ENCODE measurements around the gene AADACL3. TPM values are rescaled to one million over a fixed set of nuclear protein-coding genes. Genes with fewer than 3 reads are reported as not detected.

The AADACL3 gene
- total and polyA plus RNA-seq, 5 experiments from 2014 or later = not detected

DNA sequence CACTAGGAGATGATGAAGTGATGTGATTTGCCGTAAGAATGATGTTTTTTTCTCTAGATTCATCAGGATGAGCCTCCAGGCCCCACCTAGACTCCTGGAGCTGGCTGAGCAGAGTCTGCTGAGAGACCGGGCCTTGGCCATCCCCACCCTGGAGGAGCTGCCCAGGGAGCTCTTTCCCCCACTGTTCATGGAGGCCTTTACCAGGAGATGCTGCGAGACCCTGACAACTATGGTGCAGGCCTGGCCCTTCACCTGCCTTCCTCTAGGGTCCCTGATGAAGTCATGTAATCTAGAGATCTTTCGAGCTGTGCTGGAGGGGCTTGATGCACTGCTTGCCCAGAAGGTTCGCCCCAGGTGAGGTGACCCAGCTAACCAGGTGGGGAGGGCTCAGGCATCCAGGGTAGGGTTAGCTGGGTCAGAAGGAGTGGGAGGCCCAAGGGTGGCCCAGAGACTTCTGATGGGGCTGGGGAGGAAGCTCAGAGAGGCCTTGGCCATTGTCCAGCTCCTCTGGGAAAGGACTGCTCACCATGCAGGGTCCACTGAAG lies 59.0 kb downstream of the AADACL3 start:
- no peak for DNase-seq
- Mint-ChIP-seq H3K9me3 (peaks cover 0 to 3% (median 0%) of the 10 kb centered on the region in 9 donors), H3K4me1 (no peaks in the 10 kb centered on the region), H3K36me3 (no peaks in the 10 kb centered on the region), H3K4me3 (no peak overlapping the region), H3K27ac (peak overlapping the region in 1 of 10 donors; percentile 63), H3K27me3 (peaks cover 17 to 85% (median 26%) of the 10 kb centered on the region in 5 donors)
- no peak for ATAC-seq
- POLR2A ChIA-PET = no interaction called here

DNA sequence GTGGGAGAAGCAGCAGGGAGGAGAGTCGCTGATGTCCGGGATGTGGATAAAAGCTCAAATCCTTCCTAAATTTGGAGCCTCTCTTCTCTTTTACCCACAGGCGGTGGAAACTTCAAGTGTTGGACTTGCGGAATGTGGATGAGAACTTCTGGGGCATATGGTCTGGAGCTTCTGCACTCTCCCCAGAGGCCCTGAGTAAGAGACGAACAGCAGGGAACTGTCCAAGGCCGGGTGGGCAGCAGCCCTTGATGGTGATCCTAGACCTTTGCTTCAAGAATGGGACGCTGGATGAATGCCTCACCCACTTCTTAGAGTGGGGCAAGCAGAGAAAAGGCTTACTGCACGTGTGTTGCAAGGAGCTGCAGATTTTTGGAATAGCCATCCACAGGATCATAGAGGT lies 59.5 kb downstream of the AADACL3 start:
- no peaks in the 10 kb centered on the region for H3K36me3 Mint-ChIP-seq
- POLR2A ChIA-PET = no interaction called here
- peak overlapping the region in 1 of 10 donors; percentile 63 for H3K27ac Mint-ChIP-seq
- H3K9me3 Mint-ChIP-seq = peaks cover 0 to 3% (median 0%) of the 10 kb centered on the region in 9 donors
- no peak for ATAC-seq
- DNase-seq = no peak
- H3K4me3 Mint-ChIP-seq = no peak overlapping the region
- peaks cover 13 to 80% (median 21%) of the 10 kb centered on the region in 5 donors for H3K27me3 Mint-ChIP-seq
- no peaks in the 10 kb centered on the region for H3K4me1 Mint-ChIP-seq

DNA sequence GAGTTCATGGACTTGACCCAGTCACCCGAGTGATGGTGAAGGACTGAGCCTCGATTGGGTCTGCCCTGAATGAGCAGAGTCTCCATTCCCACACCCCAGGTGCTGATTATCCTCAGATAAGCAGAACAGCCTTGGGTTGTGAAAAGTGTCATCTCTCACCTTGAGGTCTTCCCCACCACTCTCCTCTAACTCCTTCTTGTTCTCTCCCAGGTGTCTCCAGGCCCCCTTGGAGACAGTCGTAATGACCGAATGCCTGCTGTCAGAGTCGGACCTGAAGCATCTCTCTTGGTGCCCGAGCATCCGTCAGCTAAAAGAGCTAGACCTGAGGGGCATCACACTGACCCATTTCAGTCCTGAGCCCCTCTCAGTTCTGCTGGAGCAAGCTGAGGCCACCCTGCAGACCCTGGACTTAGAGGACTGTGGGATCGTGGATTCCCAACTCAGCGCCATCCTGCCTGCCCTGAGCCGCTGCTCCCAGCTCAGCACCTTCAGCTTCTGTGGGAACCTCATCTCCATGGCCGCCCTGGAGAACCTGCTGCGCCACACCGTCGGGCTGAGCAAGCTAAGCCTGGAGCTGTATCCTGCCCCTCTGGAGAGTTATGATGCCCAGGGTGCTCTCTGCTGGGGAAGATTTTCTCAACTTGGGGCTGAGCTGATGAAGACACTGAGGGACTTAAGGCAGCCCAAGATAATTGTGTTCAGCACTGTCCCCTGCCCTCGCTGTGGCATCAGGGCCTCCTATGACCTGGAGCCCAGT lies 61.1 kb downstream of the AADACL3 start:
- Mint-ChIP-seq H3K27me3 (peaks cover 11 to 65% (median 17%) of the 10 kb centered on the region in 5 donors), H3K36me3 (no peaks in the 10 kb centered on the region), H3K4me3 (no peak overlapping the region), H3K4me1 (no peaks in the 10 kb centered on the region), H3K9me3 (peaks cover 0 to 5% (median 0%) of the 10 kb centered on the region in 9 donors), H3K27ac (no peak overlapping the region)
- POLR2A ChIA-PET = no interaction called here
- no peak for ATAC-seq
- DNase-seq = no peak

Other genes with a start within 250 kb of the AADACL3 start
- 10 to 100 TPM; 86.4 to 91.0 TPM for gene DHRS3, start 97.9 kb upstream of the AADACL3 start, total RNA-seq
- gene DHRS3, start 97.9 kb upstream of the AADACL3 start, polyA plus RNA-seq = 10 to 100 TPM; 17.7 to 31.0 (median 20.4) TPM
- not detected for gene AADACL4, start 72.0 kb upstream of the AADACL3 start, total RNA-seq
- gene AADACL4, start 72.0 kb upstream of the AADACL3 start, polyA plus RNA-seq = not detected
- gene CFAP107, start 30.1 kb downstream of the AADACL3 start, total RNA-seq = not detected
- gene CFAP107, start 30.1 kb downstream of the AADACL3 start, polyA plus RNA-seq = not detected
- not detected for gene PRAMEF12, start 57.6 kb downstream of the AADACL3 start, total RNA-seq
- not detected for gene PRAMEF12, start 57.6 kb downstream of the AADACL3 start, polyA plus RNA-seq
- gene PRAMEF1, start 75.3 kb downstream of the AADACL3 start, total RNA-seq = not detected
- gene PRAMEF1, start 75.3 kb downstream of the AADACL3 start, polyA plus RNA-seq = not detected
- gene PRAMEF11, start 115.3 kb downstream of the AADACL3 start, total RNA-seq = not detected
- not detected for gene PRAMEF11, start 115.3 kb downstream of the AADACL3 start, polyA plus RNA-seq
- gene HNRNPCL1, start 132.6 kb downstream of the AADACL3 start, total RNA-seq = not detected
- gene HNRNPCL1, start 132.6 kb downstream of the AADACL3 start, polyA plus RNA-seq = not detected
- not detected for gene PRAMEF2, start 141.0 kb downstream of the AADACL3 start, total RNA-seq
- not detected for gene PRAMEF2, start 141.0 kb downstream of the AADACL3 start, polyA plus RNA-seq
- gene PRAMEF4, start 170.1 kb downstream of the AADACL3 start, total RNA-seq = not detected
- gene PRAMEF4, start 170.1 kb downstream of the AADACL3 start, polyA plus RNA-seq = not detected
- not detected for gene PRAMEF10, start 182.2 kb downstream of the AADACL3 start, total RNA-seq
- gene PRAMEF10, start 182.2 kb downstream of the AADACL3 start, polyA plus RNA-seq = not detected
- gene PRAMEF7, start 200.5 kb downstream of the AADACL3 start, total RNA-seq = not detected
- not detected for gene PRAMEF7, start 200.5 kb downstream of the AADACL3 start, polyA plus RNA-seq
- gene PRAMEF6, start 231.5 kb downstream of the AADACL3 start, total RNA-seq = not detected
- not detected for gene PRAMEF6, start 231.5 kb downstream of the AADACL3 start, polyA plus RNA-seq